ENCODE results near the gene AMBRA1.

AMBRA1 gene

GRCh38 chr11:46505741-46506482 lies 87.9 kb downstream of the AMBRA1 start:
- no peak for DNase-seq

- DNase-seq: no peak
Observed at GRCh38 chr11:46504817-46505613, 88.8 kb downstream of the AMBRA1 start.

GRCh38 chr11:46499821-46500220 lies 94.0 kb downstream of the AMBRA1 start:
- no peak for DNase-seq

GRCh38 chr11:46498968-46499367 lies 94.9 kb downstream of the AMBRA1 start:
- DNase-seq: no peak

GRCh38 chr11:46498179-46498578 lies 95.6 kb downstream of the AMBRA1 start:
- DNase-seq: no peak

GRCh38 chr11:46497498-46497897 lies 96.3 kb downstream of the AMBRA1 start:
- DNase-seq: no peak

- DNase-seq: no peak
Observed at GRCh38 chr11:46493791-46494190, 100.0 kb downstream of the AMBRA1 start.

GRCh38 chr11:46492532-46492931 lies 101.3 kb downstream of the AMBRA1 start:
- DNase-seq: no peak

- no peak for DNase-seq
Observed at GRCh38 chr11:46491661-46492330, 102.0 kb downstream of the AMBRA1 start.

- DNase-seq: no peak
Observed at GRCh38 chr11:46490666-46491065, 103.2 kb downstream of the AMBRA1 start.

- no peak for DNase-seq
Observed at GRCh38 chr11:46489656-46490560, 103.9 kb downstream of the AMBRA1 start.

- DNase-seq: no peak
Observed at GRCh38 chr11:46485856-46486443, 107.9 kb downstream of the AMBRA1 start.

GRCh38 chr11:46484101-46484500 lies 109.7 kb downstream of the AMBRA1 start:
- no peak for DNase-seq

GRCh38 chr11:46480909-46481308 lies 112.9 kb downstream of the AMBRA1 start:
- no peak for DNase-seq

GRCh38 chr11:46480166-46480726 lies 113.6 kb downstream of the AMBRA1 start:
- no peak for DNase-seq

- DNase-seq: no peak
Observed at GRCh38 chr11:46479601-46480000, 114.2 kb downstream of the AMBRA1 start.

GRCh38 chr11:46478196-46478595 lies 115.6 kb downstream of the AMBRA1 start:
- DNase-seq: no peak

- no peak for DNase-seq
Observed at GRCh38 chr11:46477136-46477535, 116.7 kb downstream of the AMBRA1 start.

- no peak for DNase-seq
Observed at GRCh38 chr11:46475926-46476545, 117.8 kb downstream of the AMBRA1 start.

- no peak for DNase-seq
Observed at GRCh38 chr11:46475051-46475925, 118.5 kb downstream of the AMBRA1 start.
